Fibroblast of lung (primary cell): ENCODE measurements around the gene GABRP. TPM values are rescaled to one million over a fixed set of nuclear protein-coding genes. Genes with fewer than 3 reads are reported as not detected.

Source experiments
- DNase-seq, 2 donors: peaks; one replicate each; pipeline versions ENCODE4 v3.0.0 to v3.0.0-alpha.2; 2010; ENCODE audit warnings: low read depth in 2 of 2
- H2AFZ ChIP-seq: 2 replicates; pipeline ENCODE4 v1.5.1; 2012; ENCODE audit warnings: low read length, control low read depth, inconsistent platforms
- H3K27ac ChIP-seq: 2 replicates; pipeline ENCODE4 v1.5.1; 2011; ENCODE audit warnings: low read length, control low read depth; ENCODE audit not compliant: insufficient read depth
- H3K27me3 ChIP-seq: 2 replicates; pipeline ENCODE4 v1.5.1; 2011; ENCODE audit warnings: mild to moderate bottlenecking, low read length; ENCODE audit not compliant: control insufficient read depth, insufficient read depth
- H3K36me3 ChIP-seq: 2 replicates; pipeline ENCODE4 v1.5.1; 2011; ENCODE audit warnings: low read length; ENCODE audit not compliant: control insufficient read depth, insufficient read depth
- H3K4me1 ChIP-seq: 2 replicates; pipeline ENCODE4 v1.5.1; 2011; ENCODE audit warnings: low read length; ENCODE audit not compliant: control insufficient read depth, insufficient read depth; ENCODE audit errors: extremely low read depth
- H3K4me2 ChIP-seq: 2 replicates; pipeline ENCODE4 v1.5.1; 2011; ENCODE audit warnings: low read length, control low read depth; ENCODE audit not compliant: insufficient read depth; ENCODE audit errors: extremely low read depth
- H3K4me3 ChIP-seq, 4 experiments: fragments of 200-600 bp in 1 of 4; sonication (generic) in 1 of 4; replicated peaks in 1 of 4; 2 replicates each; pipeline ENCODE4 v1.5.1; 2011 to 2016; ENCODE audit warnings: low read length in 4 of 4, low read depth in 3 of 4, mild to moderate bottlenecking in 3 of 4, control low read depth in 2 of 4, inconsistent platforms in 1 of 4, mixed read lengths in 1 of 4; ENCODE audit not compliant: insufficient read depth in 1 of 4; ENCODE audit errors: control extremely low read depth in 1 of 4
- H3K79me2 ChIP-seq: 2 replicates; pipeline ENCODE4 v1.5.1; 2012; ENCODE audit warnings: mild to moderate bottlenecking, low read length, inconsistent platforms; ENCODE audit not compliant: control insufficient read depth, insufficient read depth
- H3K9ac ChIP-seq: 2 replicates; pipeline ENCODE4 v1.5.1; 2011; ENCODE audit warnings: mild to moderate bottlenecking, low read length, control low read depth; ENCODE audit not compliant: insufficient read depth
- H3K9me3 ChIP-seq: 2 replicates; pipeline ENCODE4 v1.5.1; 2012; ENCODE audit warnings: low read depth, low read length; ENCODE audit not compliant: control insufficient read depth, insufficient read depth
- H4K20me1 ChIP-seq: 2 replicates; pipeline ENCODE4 v1.5.1; 2011; ENCODE audit warnings: low read length; ENCODE audit not compliant: control insufficient read depth, insufficient read depth; ENCODE audit errors: extremely low read depth
- EZH2 ChIP-seq: IDR thresholded peaks from 2 replicates; pipeline ENCODE4 v1.5.1; 2012; ENCODE audit warnings: low read length, control low read depth, mild to moderate bottlenecking; ENCODE audit errors: missing control alignments
- polyA plus RNA-seq, 2 donors: library from polyadenylated mRNA; depleted of rRNA in 1 of 2; stranded (reverse) in 1 of 2; unstranded in 1 of 2; fragments of >200 nt; gene quantifications; 2 replicates each; pipeline ENCODE4 v1.2.1, GENCODE V29; 2011 to 2012; ENCODE audit warnings: missing spikeins in 1 of 2
- total RNA-seq: library from RNA; depleted of rRNA; stranded (reverse); fragments of >200 nt; gene quantifications from 2 replicates; pipeline ENCODE4 v1.2.1, GENCODE V29; 2014
- TF ChIP-seq, protein P1 (sequence below), 2 donors: IDR thresholded peaks in 1 of 2; conservative IDR thresholded peaks in 1 of 2; 1 replicate in 1 of 2; 2 replicates in 1 of 2; pipeline ENCODE4 v1.5.1; 2011 to 2012; ENCODE audit warnings: low read length in 2 of 2, control low read depth in 1 of 2, inconsistent platforms in 1 of 2, low read depth in 1 of 2, mild to moderate bottlenecking in 1 of 2

GABRP gene
- total and polyA plus RNA-seq, 2 donors (not counting 1 experiment from before 2014, with no cell fraction given), result not detected

DNA sequence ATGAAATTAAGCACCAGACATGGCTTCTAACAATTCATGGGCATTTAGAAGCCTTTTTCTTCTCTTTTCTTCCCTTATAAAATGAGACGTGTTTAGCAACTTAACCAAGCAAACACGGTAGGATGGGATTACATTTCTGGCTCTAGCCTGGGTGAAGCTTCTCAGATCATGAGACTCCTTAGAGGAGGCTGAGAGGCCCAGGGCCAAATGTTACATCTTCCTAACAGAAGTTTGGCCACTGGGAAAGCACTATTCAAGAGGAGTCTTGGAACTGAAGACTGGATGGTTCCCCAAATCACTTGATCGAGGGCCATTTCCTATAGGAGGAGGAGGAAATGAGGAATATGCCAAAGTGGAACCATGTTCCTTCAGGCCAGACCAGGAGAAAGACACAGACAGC, 1.9 kb downstream of the GABRP start:
- Histone ChIP-seq H3K79me2 (no peaks in the 10 kb centered on the region), H3K27ac (no peak overlapping the region), H3K27me3 (no peaks in the 10 kb centered on the region), H4K20me1 (no peaks in the 10 kb centered on the region), H3K9ac (no peak overlapping the region), H3K4me2 (no peak overlapping the region), H3K36me3 (no peaks in the 10 kb centered on the region), H3K4me1 (no peaks in the 10 kb centered on the region), H3K9me3 (no peaks in the 10 kb centered on the region), H2AFZ (no peak overlapping the region), H3K4me3 (no peak overlapping the region)
- TF ChIP-seq, protein P1, sequence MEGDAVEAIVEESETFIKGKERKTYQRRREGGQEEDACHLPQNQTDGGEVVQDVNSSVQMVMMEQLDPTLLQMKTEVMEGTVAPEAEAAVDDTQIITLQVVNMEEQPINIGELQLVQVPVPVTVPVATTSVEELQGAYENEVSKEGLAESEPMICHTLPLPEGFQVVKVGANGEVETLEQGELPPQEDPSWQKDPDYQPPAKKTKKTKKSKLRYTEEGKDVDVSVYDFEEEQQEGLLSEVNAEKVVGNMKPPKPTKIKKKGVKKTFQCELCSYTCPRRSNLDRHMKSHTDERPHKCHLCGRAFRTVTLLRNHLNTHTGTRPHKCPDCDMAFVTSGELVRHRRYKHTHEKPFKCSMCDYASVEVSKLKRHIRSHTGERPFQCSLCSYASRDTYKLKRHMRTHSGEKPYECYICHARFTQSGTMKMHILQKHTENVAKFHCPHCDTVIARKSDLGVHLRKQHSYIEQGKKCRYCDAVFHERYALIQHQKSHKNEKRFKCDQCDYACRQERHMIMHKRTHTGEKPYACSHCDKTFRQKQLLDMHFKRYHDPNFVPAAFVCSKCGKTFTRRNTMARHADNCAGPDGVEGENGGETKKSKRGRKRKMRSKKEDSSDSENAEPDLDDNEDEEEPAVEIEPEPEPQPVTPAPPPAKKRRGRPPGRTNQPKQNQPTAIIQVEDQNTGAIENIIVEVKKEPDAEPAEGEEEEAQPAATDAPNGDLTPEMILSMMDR (conservative IDR thresholded peaks at IDR 0.05 in 1 of 2, IDR thresholded peaks at IDR 0.05 in 1 of 2; ENCODE audit: low read depth in 1 of 2, low read length in 2 of 2), result no peak
- TF ChIP-seq EZH2, result no peak
- no peak for DNase-seq

DNA sequence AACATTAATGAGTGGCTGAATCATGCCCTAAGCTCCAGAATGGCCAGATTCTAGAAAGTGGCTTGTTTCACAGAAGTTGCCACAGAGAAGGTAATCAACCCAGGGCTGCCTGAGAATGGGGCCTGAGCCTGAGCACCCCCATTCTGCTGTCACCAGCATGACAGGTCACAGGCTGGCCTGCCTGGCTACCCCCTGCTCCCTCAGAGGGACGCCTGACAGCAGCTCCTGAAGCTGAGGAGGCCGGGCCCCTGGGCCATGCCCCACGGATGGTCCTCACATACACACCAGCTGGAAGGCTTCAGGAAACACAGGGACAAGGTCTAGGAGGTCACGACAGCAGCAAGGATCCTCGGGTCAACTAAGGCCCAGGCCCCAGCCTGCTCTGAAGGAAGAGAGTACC, 3.7 kb downstream of the GABRP start:
- no peaks in the 10 kb centered on the region for H3K79me2 ChIP-seq
- no peak overlapping the region for H2AFZ ChIP-seq
- H3K27ac ChIP-seq, result no peak overlapping the region
- H3K9me3 ChIP-seq, result no peaks in the 10 kb centered on the region
- H4K20me1 ChIP-seq, result no peaks in the 10 kb centered on the region
- no peak overlapping the region for H3K4me2 ChIP-seq
- no peaks in the 10 kb centered on the region for H3K36me3 ChIP-seq
- no peak for TF ChIP-seq EZH2
- TF ChIP-seq, protein P1 (conservative IDR thresholded peaks at IDR 0.05 in 1 of 2, IDR thresholded peaks at IDR 0.05 in 1 of 2; ENCODE audit: low read depth in 1 of 2, low read length in 2 of 2), result no peak
- no peak for DNase-seq
- no peak overlapping the region for H3K4me3 ChIP-seq
- H3K4me1 ChIP-seq, result no peaks in the 10 kb centered on the region
- no peak overlapping the region for H3K9ac ChIP-seq
- no peaks in the 10 kb centered on the region for H3K27me3 ChIP-seq

- DNase-seq, result no peak
- Histone ChIP-seq H3K36me3 (no peaks in the 10 kb centered on the region), H3K4me1 (no peaks in the 10 kb centered on the region), H3K79me2 (no peaks in the 10 kb centered on the region), H2AFZ (no peak overlapping the region), H3K9me3 (no peaks in the 10 kb centered on the region), H3K4me2 (no peak overlapping the region), H3K27ac (no peak overlapping the region), H3K9ac (no peak overlapping the region), H3K4me3 (no peak overlapping the region), H4K20me1 (no peaks in the 10 kb centered on the region), H3K27me3 (no peaks in the 10 kb centered on the region)
- TF ChIP-seq, protein P1 (conservative IDR thresholded peaks at IDR 0.05 in 1 of 2, IDR thresholded peaks at IDR 0.05 in 1 of 2; ENCODE audit: low read depth in 1 of 2, low read length in 2 of 2), result no peak
- TF ChIP-seq EZH2, result no peak
Measured at GRCh38 chr5:170788626-170789304, 5.2 kb downstream of the GABRP start.
